ENCODE measurements around the gene VBP1.

The VBP1 gene

DNA sequence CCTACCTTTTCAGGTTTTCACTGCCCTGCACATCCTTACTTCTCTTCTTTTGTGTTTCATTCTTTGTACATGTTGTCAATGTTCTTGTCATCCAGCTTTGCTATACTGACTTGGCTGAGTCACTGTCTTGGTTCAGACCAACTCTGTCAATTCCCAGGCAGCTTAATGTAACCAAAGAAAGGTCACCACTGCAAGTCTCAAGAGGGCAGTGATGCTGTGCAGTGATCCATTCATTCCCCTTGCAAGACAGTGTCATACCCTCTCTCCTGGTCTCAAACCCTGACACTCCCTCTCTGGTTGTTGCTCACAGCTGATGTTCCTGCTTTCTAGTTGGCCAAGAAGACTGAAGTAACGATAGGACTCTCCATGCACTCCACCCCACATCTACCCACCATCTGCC is 30.5 kb downstream of the VBP1 start:
- no peaks in the 10 kb centered on the region for H3K36me3 ChIP-seq (ENCODE audit: low read length)
- no peak overlapping the region for H2AFZ ChIP-seq (ENCODE audit: low read depth, low read length, severe bottlenecking)
- TF ChIP-seq CTCF (IDR thresholded peaks at IDR 0.05; ENCODE audit: insufficient read depth, low read length, poor library complexity, severe bottlenecking), result no peak
- no peak for TF ChIP-seq EZH2phosphoT487 (conservative IDR thresholded peaks at IDR 0.05; ENCODE audit: low read length)
- H3F3A ChIP-seq (ENCODE audit: insufficient read depth), result no peaks in the 10 kb centered on the region
- H3K4me2 ChIP-seq (ENCODE audit: low read depth, low read length, poor library complexity, severe bottlenecking), result no peak overlapping the region
- no peaks in the 10 kb centered on the region for H3K9me2 ChIP-seq (replicated peaks; ENCODE audit: insufficient read depth, low read length)
- no peak overlapping the region for H3K4me3 ChIP-seq (ENCODE audit: insufficient read depth, low read length, poor library complexity, severe bottlenecking)
- no peaks in the 10 kb centered on the region for H3K79me2 ChIP-seq (ENCODE audit: insufficient read depth, low read length)
- no peaks in the 10 kb centered on the region for H4K20me1 ChIP-seq (ENCODE audit: low read depth, low read length)
- no peaks in the 10 kb centered on the region for H3K9me3 ChIP-seq (ENCODE audit: insufficient read depth, low read length)
- no peak overlapping the region for H3K27ac ChIP-seq (ENCODE audit: low read depth, low read length)
- H3K27me3 ChIP-seq (ENCODE audit: low read length), result no peaks in the 10 kb centered on the region
- no peak overlapping the region for H3K9ac ChIP-seq (ENCODE audit: low read length)

DNA sequence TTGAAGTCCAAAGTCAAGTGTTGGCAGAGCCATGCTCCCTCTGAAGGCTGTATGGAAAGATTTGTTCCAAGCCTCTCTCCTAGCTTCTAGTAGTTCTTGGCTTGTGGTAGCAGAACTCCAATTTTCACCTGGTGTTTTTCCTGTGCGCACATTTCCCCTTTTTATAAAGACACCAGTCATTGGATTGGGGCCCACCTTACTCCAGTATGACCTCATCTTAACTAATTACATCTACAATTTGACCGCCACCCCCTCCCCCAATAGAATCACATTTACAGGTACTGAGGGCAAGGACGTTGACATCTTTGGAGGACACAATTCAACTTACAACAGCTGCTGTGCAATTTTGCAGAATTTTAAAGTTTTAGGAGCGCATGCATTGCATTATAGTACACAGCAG is 31.2 kb downstream of the VBP1 start:
- no peak overlapping the region for H2AFZ ChIP-seq (ENCODE audit: low read depth, low read length, severe bottlenecking)
- no peaks in the 10 kb centered on the region for H3K9me2 ChIP-seq (replicated peaks; ENCODE audit: insufficient read depth, low read length)
- no peak overlapping the region for H3K27ac ChIP-seq (ENCODE audit: low read depth, low read length)
- no peaks in the 10 kb centered on the region for H4K20me1 ChIP-seq (ENCODE audit: low read depth, low read length)
- no peak overlapping the region for H3K9ac ChIP-seq (ENCODE audit: low read length)
- no peak overlapping the region for H3K4me2 ChIP-seq (ENCODE audit: low read depth, low read length, poor library complexity, severe bottlenecking)
- H3F3A ChIP-seq (ENCODE audit: insufficient read depth), result no peaks in the 10 kb centered on the region
- no peaks in the 10 kb centered on the region for H3K36me3 ChIP-seq (ENCODE audit: low read length)
- H3K79me2 ChIP-seq (ENCODE audit: insufficient read depth, low read length), result no peaks in the 10 kb centered on the region
- no peaks in the 10 kb centered on the region for H3K9me3 ChIP-seq (ENCODE audit: insufficient read depth, low read length)
- no peak overlapping the region for H3K4me3 ChIP-seq (ENCODE audit: insufficient read depth, low read length, poor library complexity, severe bottlenecking)
- no peaks in the 10 kb centered on the region for H3K27me3 ChIP-seq (ENCODE audit: low read length)
- no peak for TF ChIP-seq CTCF (IDR thresholded peaks at IDR 0.05; ENCODE audit: insufficient read depth, low read length, poor library complexity, severe bottlenecking)
- no peak for TF ChIP-seq EZH2phosphoT487 (conservative IDR thresholded peaks at IDR 0.05; ENCODE audit: low read length)

DNA sequence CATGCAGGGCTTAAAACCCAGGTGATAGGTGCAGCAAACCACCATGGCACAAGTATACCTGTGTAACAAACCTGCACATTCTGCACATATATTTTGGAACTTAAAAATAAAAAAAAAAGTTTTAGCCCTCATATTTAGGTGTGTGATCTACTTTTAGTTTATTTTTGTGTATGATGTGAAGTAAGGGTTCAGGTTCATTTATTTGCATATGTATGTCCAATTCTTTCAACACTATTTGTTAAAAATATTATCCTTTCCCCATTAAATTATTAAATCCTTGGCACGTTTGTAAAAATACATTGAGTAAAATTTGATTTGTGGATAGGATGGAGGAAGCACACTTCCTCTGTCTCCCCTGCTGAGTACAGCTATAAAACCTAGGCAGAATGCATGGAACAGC is 35.1 kb downstream of the VBP1 start:
- no peak overlapping the region for H3K27ac ChIP-seq (ENCODE audit: low read depth, low read length)
- no peaks in the 10 kb centered on the region for H3K36me3 ChIP-seq (ENCODE audit: low read length)
- no peaks in the 10 kb centered on the region for H3K9me3 ChIP-seq (ENCODE audit: insufficient read depth, low read length)
- H4K20me1 ChIP-seq (ENCODE audit: low read depth, low read length), result no peaks in the 10 kb centered on the region
- no peak overlapping the region for H3K4me2 ChIP-seq (ENCODE audit: low read depth, low read length, poor library complexity, severe bottlenecking)
- no peaks in the 10 kb centered on the region for H3K9me2 ChIP-seq (replicated peaks; ENCODE audit: insufficient read depth, low read length)
- TF ChIP-seq CTCF (IDR thresholded peaks at IDR 0.05; ENCODE audit: insufficient read depth, low read length, poor library complexity, severe bottlenecking), result no peak
- no peak for TF ChIP-seq EZH2phosphoT487 (conservative IDR thresholded peaks at IDR 0.05; ENCODE audit: low read length)
- no peaks in the 10 kb centered on the region for H3K27me3 ChIP-seq (ENCODE audit: low read length)
- no peaks in the 10 kb centered on the region for H3K79me2 ChIP-seq (ENCODE audit: insufficient read depth, low read length)
- no peak overlapping the region for H3K9ac ChIP-seq (ENCODE audit: low read length)
- H3F3A ChIP-seq (ENCODE audit: insufficient read depth), result no peaks in the 10 kb centered on the region
- H2AFZ ChIP-seq (ENCODE audit: low read depth, low read length, severe bottlenecking), result no peak overlapping the region
- H3K4me3 ChIP-seq (ENCODE audit: insufficient read depth, low read length, poor library complexity, severe bottlenecking), result no peak overlapping the region
